ENCODE data around the gene CNTN1. TPM values are rescaled to one million over a fixed set of nuclear protein-coding genes. Genes with fewer than 3 reads are reported as not detected.

Gene CNTN1
- total RNA-seq, 2 donors from 2014 or later: 0.16 to 0.19 TPM

- Histone ChIP-seq H3K4me3 (no peak overlapping the region), H3K36me3 (no peaks in the 10 kb centered on the region), H3K9me3 (no peaks in the 10 kb centered on the region), H3K4me1 (no peaks in the 10 kb centered on the region), H3K27me3 (no peaks in the 10 kb centered on the region), H3K27ac (no peak overlapping the region)
- no peak for DNase-seq (ENCODE audit: low spot score)
- TF ChIP-seq, protein P1, sequence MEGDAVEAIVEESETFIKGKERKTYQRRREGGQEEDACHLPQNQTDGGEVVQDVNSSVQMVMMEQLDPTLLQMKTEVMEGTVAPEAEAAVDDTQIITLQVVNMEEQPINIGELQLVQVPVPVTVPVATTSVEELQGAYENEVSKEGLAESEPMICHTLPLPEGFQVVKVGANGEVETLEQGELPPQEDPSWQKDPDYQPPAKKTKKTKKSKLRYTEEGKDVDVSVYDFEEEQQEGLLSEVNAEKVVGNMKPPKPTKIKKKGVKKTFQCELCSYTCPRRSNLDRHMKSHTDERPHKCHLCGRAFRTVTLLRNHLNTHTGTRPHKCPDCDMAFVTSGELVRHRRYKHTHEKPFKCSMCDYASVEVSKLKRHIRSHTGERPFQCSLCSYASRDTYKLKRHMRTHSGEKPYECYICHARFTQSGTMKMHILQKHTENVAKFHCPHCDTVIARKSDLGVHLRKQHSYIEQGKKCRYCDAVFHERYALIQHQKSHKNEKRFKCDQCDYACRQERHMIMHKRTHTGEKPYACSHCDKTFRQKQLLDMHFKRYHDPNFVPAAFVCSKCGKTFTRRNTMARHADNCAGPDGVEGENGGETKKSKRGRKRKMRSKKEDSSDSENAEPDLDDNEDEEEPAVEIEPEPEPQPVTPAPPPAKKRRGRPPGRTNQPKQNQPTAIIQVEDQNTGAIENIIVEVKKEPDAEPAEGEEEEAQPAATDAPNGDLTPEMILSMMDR (IDR thresholded peaks at IDR 0.05): no peak
Measured at GRCh38 chr12:41120211-41120610, 428.0 kb downstream of the CNTN1 start.

- no peaks in the 10 kb centered on the region for H3K4me1 ChIP-seq
- peaks cover 0 to under 1% of the 10 kb centered on the region in 2 donors for H3K9me3 ChIP-seq
- no peaks in the 10 kb centered on the region for H3K27me3 ChIP-seq
- H3K4me3 ChIP-seq: no peak overlapping the region
- TF ChIP-seq, protein P1 (IDR thresholded peaks at IDR 0.05): no peak
- DNase-seq (ENCODE audit: low spot score): no peak
- H3K27ac ChIP-seq: no peak overlapping the region
- H3K36me3 ChIP-seq: no peaks in the 10 kb centered on the region
Measured at GRCh38 chr12:41121374-41121773, 429.1 kb downstream of the CNTN1 start.
